GM19193 (cell line): ENCODE measurements around the gene DNHD1.

Source experiments
- POLR2A ChIP-seq: IDR thresholded peaks from 4 replicates; pipeline ENCODE4 v1.6.1; 2011; ENCODE audit not compliant: insufficient read depth, insufficient read length; ENCODE audit errors: extremely low read depth

Gene DNHD1

DNA sequence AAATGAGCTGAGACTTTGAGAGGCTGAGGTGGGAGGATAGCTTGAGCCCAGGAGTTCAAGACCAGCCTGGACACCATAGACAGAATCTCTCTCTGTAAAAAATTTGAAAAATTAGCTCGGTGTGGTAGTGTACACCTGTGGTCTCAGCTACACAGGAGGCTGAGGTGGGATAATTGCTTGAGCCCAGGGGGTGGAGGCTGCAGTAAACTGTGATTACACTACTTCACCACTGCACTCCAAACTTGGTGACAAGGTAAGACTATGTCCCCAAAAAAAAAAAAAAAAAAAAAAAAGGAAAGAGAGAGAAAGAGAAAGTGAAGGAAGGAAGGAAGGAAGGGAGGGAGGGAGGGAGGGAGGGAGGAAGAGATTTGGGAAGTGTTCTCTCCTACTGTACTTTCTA lies 81.1 kb downstream of the DNHD1 start:
- no peak for TF ChIP-seq POLR2A

DNA sequence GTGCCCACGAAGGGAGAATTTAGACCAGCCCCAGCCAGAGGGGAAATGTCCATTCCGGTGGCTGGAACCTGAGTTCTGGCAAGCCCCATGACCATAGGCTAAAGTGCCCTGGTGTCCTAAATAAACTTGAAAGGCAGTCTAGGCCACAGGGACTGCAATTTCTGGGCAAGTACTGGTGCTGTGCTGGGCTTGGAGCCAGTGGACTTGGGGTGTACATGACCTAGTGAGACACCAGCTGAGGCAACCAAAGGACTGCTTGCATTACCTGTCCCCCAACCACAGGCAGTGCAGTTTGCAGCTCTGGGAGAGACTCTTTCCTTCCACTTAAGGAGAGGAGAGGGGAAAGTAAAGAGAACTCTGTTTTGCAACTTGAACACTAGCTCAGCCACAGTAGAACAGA lies 82.6 kb downstream of the DNHD1 start:
- TF ChIP-seq POLR2A: no peak

DNA sequence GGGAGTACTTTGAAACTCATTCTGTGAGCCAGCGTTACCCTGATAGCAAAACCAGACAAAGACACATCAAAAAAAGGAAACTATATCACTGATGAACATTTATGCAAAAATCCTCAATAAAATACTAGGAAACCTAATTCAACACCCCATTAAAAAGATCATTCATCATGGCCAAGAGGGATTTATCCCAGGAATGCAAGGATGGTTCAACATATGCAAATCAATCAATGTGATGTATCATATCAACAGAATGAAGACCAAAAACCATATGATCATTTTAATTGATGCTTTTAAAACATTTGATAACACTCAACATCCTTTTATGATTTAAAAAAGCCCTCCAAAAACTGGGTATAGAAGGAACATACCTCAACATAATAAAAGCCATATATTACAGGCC lies 86.5 kb downstream of the DNHD1 start:
- no peak for TF ChIP-seq POLR2A

DNA sequence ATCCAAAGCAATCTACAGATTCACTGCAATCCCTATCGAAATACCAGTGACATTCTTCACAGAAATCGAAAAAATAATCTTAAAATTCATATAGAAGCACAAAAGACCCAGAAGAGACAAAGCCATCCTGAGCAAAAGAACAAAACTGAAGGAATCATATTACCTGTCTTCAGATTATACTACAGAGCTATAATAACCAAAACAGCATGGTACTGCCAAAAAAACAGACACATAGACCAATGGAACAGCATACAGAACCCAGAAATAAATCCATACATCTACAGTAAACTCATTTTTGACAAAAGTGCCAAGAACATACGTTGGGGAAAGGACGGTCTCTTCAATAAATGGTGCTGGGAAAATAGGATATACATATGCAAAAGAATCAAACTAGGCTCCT lies 87.4 kb downstream of the DNHD1 start:
- no peak for TF ChIP-seq POLR2A

DNA sequence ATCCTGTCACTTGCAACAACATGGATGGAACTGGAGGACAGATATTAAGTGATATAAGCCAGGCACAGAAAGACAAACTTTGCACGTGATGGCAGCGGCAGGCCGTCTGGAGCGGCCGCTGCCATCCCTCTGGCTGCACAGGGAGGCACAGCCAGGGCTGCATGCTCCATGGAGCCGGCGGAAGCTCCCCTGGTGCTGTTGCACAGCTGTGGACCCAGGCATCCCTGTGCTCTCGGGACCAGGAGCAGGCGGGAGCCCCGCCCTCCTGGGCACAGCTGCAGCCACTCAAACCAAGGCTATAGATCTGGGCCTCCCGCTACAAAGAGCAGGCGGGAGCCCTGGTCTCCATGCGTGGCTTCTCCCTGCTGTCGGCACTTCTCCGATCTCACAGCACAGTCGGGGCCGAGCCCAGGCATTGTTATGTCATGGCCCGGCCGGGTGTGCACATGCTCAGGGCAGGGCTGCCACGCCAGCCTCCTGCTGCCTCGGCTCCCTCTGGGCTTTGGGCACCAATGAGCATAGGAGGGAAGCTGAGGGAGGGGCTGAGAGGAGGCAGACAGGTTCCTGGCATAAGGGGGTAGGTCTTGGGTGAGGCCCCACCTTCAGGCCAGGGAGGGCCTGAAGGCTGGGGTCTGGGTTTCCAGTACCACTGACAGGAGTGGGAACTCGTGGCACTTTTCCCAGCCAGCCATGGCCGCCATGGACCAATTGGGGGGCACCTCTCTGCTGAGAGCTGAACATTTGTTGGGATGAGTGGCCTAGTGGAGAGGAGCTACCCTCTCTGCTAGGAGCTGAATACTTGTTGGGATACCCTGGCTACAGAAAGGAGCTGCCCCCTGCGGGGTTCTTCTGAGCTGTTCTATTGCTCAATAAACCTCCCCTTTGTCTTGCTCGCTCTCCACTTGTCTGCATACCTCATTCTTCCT lies 89.6 kb downstream of the DNHD1 start:
- TF ChIP-seq POLR2A: no peak

DNA sequence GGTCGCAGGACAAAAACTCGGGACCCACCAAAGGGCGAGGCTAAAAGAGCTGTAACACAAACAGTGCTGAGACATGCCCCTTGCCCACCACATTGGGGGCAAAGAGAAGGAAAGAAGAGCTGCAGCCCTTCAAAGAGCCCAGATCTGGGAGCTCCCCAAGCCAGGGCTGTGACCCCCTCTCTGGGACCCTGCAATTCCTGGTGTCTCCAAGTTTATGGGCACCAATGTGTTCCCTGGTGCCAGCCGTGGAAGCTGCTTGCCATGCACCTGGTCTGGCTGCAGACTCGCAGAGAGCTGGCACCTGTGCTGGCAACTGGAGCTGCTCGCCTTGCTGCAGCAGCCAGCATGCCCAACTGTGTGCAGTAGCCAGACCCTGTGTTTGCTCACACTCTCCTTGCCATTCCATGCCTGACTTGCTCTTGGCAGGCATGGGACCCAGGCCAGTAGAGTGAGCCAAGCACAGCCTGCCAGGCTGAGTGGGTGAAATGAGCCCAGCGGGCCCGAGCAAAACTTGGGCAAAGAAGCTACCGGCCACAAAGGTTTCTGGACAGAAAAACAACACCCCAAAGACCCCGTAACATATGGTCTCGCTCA lies 90.4 kb downstream of the DNHD1 start:
- no peak for TF ChIP-seq POLR2A

DNA sequence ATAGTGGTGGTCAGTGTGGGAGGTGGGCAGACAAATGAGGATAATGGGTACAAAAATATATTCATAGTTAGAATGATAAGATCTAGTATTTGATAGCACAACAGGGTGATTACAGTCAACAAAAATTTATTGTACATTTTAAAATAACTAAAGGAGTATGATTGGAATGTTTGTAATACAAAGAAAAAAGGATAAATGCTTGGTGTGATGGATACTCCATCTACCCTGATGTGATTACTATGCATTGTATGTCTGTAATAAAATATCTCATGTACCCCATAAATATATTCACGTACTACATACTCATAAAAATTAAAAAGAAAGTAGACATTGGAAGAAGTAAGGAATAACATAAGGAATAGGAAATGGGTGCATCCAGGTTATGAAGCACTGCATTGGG lies 90.9 kb downstream of the DNHD1 start:
- TF ChIP-seq POLR2A: no peak

DNA sequence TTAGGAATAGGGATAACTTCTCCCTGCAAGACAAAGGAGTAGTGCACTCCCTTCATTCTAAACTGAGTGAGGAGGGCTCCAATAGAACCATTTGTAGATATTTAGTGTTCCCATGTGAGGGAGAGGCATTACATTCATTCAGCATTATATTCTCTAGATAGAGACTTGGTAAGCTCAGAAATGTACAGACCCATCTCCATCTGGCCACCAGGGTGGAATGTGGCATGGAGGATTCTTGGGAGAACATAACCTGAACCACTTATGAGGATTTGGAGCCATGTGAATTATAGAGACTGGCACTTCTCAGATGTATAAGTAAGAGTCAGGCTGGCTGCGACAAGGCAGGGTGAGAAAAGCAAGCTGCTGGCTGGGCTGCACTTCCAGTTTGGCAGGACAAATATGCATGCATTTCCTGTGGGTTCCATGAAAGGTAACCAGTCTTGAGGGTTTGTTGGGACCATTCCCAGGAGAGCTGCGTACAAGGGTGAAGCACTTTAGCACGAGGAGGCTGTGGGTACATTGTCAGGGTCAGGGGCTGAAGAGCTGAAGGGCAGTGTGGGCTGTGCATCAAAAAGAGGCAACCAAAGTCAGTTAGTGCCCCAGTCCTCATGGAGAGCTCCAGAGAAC lies 97.2 kb downstream of the DNHD1 start:
- no peak for TF ChIP-seq POLR2A

DNA sequence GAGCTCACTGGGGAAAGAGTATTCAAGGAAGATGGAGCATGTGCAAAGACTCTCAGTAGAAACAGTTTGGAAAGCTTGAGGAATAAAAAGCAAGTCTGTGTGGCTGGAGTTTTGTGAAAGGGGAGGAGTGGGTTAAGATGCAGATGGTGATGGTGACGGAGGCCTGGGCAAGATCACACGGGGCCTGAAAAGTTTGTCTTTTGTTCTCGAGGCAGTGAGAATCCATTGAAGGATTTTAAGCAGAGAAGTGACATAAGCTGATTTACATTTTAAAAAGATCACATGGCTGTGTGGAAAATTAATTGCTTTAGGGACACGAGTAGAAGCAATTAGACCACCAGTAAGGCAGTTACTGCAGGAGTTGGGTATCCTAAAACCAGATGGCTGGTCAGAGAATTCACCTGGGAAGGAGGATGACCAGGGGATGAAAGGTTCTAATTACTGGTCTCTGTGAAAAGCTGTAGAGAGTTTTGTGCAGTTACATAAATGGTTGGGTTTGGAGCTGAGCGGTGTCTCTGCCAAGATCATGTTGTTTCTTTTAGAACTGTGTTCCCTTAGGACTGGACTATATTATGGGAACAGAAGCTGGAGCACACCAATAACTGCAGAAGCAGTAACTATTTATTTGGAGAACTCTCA lies 99.3 kb downstream of the DNHD1 start:
- no peak for TF ChIP-seq POLR2A

DNA sequence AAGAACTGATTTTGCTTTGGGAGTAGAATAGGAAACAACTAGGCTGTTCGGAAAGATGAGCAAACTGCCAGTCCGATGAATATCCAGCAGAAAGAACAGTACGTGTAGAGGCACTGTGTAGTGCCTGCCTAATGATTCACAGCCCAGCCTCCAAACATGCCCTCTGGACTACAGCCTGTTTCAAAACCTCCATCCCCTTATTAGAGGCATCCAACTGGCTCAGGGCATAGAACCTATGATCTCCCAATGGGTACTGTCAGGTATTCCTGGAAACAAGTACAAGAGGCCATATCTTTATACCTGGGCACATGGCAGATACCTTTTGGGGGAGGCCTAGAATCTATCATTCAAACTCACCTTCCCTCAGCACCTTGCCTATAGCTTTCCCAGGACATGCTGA lies 101.5 kb downstream of the DNHD1 start:
- TF ChIP-seq POLR2A: no peak

DNA sequence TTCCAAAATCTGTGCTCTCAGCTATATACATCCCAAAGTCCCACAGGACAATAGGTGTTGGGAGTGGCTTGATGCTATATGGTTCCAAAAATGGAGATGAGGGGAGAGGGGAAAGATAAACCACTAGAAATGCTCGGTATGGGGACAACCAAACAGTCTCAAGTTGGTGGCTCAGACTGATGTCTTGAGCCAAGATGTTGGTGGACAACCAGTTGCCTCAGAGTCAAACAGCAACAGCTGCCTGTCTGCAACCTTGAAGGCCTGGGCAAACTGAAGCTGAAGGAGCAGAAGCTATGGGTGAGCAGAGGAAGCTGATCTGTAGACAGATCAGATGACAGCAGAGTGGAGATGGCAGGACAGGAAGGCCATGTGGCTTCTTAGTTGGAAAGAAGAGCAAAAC lies 102.4 kb downstream of the DNHD1 start:
- TF ChIP-seq POLR2A: no peak

DNA sequence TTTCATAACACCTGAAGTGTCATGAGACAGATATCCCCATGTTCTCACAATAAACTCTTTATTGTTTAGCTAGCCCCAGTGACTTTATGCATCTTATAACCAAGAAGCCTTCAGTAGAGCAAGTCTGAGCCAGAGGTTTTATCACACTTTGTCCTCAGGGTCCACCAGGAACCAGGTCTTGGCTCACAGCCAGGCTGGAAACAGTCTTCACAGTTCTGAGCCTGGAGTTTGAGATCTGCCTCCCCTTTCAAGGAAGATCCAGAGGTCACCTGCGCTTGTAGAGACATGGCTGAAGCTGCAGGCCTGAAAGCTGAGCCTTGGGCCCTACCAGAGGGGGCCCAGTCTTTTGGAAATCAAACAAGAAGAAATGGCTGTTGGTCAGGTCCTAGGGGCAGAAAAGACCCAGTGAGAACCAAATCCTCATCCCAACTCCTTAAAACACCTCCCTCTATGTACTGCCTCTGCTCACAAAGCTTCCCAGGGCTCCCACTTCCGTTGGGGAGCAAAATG lies 102.9 kb downstream of the DNHD1 start:
- no peak for TF ChIP-seq POLR2A

DNA sequence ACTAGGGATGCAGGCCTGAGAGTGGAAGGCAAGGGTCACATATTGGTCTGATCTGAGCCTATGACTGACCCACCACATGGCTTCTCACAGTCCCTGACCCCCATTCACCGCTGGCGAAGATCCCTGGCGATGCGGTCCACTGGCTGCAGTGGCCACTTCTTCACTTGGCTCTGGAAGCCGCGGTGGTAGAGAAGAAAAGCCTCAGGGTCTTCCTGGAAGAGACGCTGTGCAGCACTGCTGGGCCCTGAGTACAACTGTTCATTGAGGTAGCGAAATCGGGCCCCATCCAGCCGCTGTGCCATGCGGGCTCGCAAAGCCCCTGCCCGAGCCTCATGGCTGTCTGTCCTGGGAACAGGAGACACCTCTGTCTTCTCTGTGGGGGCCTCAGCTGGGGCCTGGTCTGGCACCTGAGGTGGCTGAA lies 104.0 kb downstream of the DNHD1 start:
- no peak for TF ChIP-seq POLR2A

DNA sequence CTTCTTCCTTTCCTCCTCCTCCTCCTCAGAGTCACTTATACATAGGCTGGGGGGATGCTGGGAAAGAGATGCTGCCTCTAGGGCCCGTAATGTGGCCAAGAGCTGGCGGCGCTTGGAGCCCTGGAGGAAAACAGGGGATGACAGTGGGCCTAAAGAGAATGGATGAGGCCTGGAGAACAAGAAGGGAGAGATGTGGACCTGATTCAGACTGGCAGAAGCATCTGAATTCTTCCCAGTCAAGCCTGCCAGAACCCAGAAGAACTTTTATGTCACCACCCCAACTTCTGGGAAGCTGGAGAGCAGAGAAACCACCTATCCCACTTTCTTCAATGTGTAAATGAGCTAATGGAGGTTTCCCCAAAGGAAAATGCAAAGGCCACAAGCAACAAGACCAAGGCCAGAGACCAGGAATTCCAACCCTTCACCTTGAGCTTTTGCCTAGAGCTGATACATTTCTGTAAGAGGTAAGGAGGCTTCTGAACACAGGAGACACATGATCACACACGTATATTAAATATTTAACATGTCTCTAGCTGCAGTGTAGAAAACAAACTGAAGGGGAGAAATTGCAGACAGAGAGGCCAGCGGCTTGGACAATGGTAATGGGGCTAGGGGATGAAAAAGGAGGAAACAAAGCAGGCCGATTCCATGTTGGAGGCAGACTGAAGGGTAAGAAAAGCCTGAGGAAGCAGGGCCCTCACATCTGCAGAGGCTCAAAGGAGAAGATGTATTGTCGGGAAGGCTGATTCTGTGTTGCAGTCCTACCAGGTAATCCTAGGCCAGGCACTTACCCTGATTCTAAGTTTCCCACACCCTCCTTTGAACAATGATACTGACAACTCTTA lies 105.2 kb downstream of the DNHD1 start:
- no peak for TF ChIP-seq POLR2A
